A549 (cell line): ENCODE results near the gene PRKCZ. TPM values are rescaled to one million over a fixed set of nuclear protein-coding genes. Genes with fewer than 3 reads are reported as not detected.

Experiments
- ATAC-seq, 2 experiments: fragments of 200-7000 bp in 1 of 2; fragments of >200 bp in 1 of 2; cut with Nextera tagmentation in 1 of 2; cut with Tn5 transposase in 1 of 2; 3 replicates each; pipeline versions ENCODE4 v1.8.0 to v1.9.1; 2018 to 2020; ENCODE audit warnings: mild to moderate bottlenecking in 1 of 2, moderate library complexity in 1 of 2
- CTCF ChIA-PET: fragments of 300-600 bp; sonication (Branson Sonifier 250); formaldehyde crosslinking; extraction: SDS; loops from one replicate; lab custom pipeline; 2021; ENCODE audit warnings: antibody characterized with exemption, inconsistent platforms; lab: Yijun Ruan, JAX
- POLR2A ChIA-PET: fragments of 350-600 bp; formaldehyde crosslinking; extraction: SDS; loops from one replicate; lab custom pipeline; 2021; ENCODE audit warnings: antibody characterized with exemption, inconsistent platforms; lab: Yijun Ruan, JAX
- DNase-seq, 2 experiments: peaks; one replicate each; pipeline versions ENCODE4 v3.0.0 to v3.0.0-alpha.2; 2011 to 2016; ENCODE audit warnings: low read depth in 1 of 2, low spot score in 1 of 2
- FAIRE-seq: peaks from 2 replicates; lab custom pipeline; 2011; peaks lifted over from hg19 to GRCh38; lab: Jason Lieb, UNC
- H3K27ac ChIP-seq, 2 experiments: fragments of >200 bp; sonication (Bioruptor Twin); formaldehyde crosslinking; 3 replicates each; pipeline ENCODE4 v1.5.1; 2016 to 2017
- H3K4me1 ChIP-seq: fragments of >200 bp; sonication (Bioruptor Twin); formaldehyde crosslinking; 3 replicates; pipeline ENCODE4 v1.6.1; 2016
- H3K4me2 ChIP-seq: fragments of >200 bp; sonication (Bioruptor Twin); formaldehyde crosslinking; 3 replicates; pipeline ENCODE4 v1.6.1; 2016
- H3K4me3 ChIP-seq: fragments of >200 bp; sonication (Bioruptor Twin); formaldehyde crosslinking; 3 replicates; pipeline ENCODE4 v1.5.1; 2016
- H3K9me3 ChIP-seq: fragments of >200 bp; sonication (Bioruptor Twin); formaldehyde crosslinking; 3 replicates; pipeline ENCODE4 v1.6.1; 2016
- CBX8 ChIP-seq: fragments of 200-600 bp; sonication (generic); IDR thresholded peaks from 2 replicates; pipeline ENCODE4 v1.6.1; 2016
- CEBPB ChIP-seq, 2 experiments: fragments of >200 bp in 1 of 2; sonication (Bioruptor Twin) in 1 of 2; formaldehyde crosslinking in 1 of 2; IDR thresholded peaks; 2 replicates each; pipeline ENCODE4 v1.6.1; 2012 to 2016
- CHD2 ChIP-seq: fragments of 150-350 bp; IDR thresholded peaks from 2 replicates; pipeline ENCODE4 v1.6.1; 2014; ENCODE audit warnings: low read length; ENCODE audit not compliant: partially characterized antibody
- CHD4 ChIP-seq: fragments of 200-600 bp; sonication (generic); IDR thresholded peaks from 2 replicates; pipeline ENCODE4 v1.6.1; 2016; ENCODE audit warnings: antibody characterized with exemption, mild to moderate bottlenecking, borderline replicate concordance
- EHMT2 ChIP-seq: fragments of 200-600 bp; sonication (generic); IDR thresholded peaks from 2 replicates; pipeline ENCODE4 v1.6.1; 2016; ENCODE audit warnings: antibody characterized with exemption, low read depth, mild to moderate bottlenecking, moderate library complexity
- ESRRA ChIP-seq: fragments of 150-350 bp; IDR thresholded peaks from 2 replicates; pipeline ENCODE4 v1.6.1; 2014; ENCODE audit warnings: mild to moderate bottlenecking, low read length, borderline replicate concordance
- GATA3 ChIP-seq: IDR thresholded peaks from 2 replicates; pipeline ENCODE4 v1.6.1; 2012; ENCODE audit warnings: borderline replicate concordance
- HEYL ChIP-seq: fragments of 250-450 bp; sonication (Bioruptor Pico); IDR thresholded peaks from 2 replicates; pipeline ENCODE4 v1.8.0; 2021; ENCODE audit warnings: mild to moderate bottlenecking, moderate library complexity
- HOXB13 ChIP-seq: fragments of 250-450 bp; sonication (Bioruptor Pico); IDR thresholded peaks from 2 replicates; pipeline ENCODE4 v1.5.0; 2020; ENCODE audit warnings: low read depth, mild to moderate bottlenecking, moderate library complexity
- HOXB5 ChIP-seq: fragments of 250-450 bp; sonication (Bioruptor Pico); IDR thresholded peaks from 2 replicates; pipeline ENCODE4 v1.5.0; 2020; ENCODE audit warnings: mild to moderate bottlenecking, moderate library complexity
- JUN ChIP-seq, 2 experiments: fragments of >200 bp; sonication (Bioruptor Twin); formaldehyde crosslinking; IDR thresholded peaks; 2 replicates in 1 of 2; 3 replicates in 1 of 2; pipeline ENCODE4 v1.6.1; 2016 to 2017
- KDM5A ChIP-seq: fragments of 200-600 bp; sonication (generic); IDR thresholded peaks from 2 replicates; pipeline ENCODE4 v1.6.1; 2016; ENCODE audit warnings: antibody characterized with exemption, mild to moderate bottlenecking
- MAX ChIP-seq: IDR thresholded peaks from 2 replicates; pipeline ENCODE4 v1.6.1; 2012
- NPAS2 ChIP-seq: fragments of 250-450 bp; sonication (Bioruptor Pico); IDR thresholded peaks from 2 replicates; pipeline ENCODE4 v1.8.0; 2022; ENCODE audit warnings: mild to moderate bottlenecking, moderate library complexity, borderline replicate concordance
- POLR2A ChIP-seq: IDR thresholded peaks from 2 replicates; pipeline ENCODE4 v1.6.1; 2012; ENCODE audit warnings: mild to moderate bottlenecking, low read length
- RAD21 ChIP-seq, 2 experiments: fragments of >200 bp in 1 of 2; sonication (Bioruptor Twin) in 1 of 2; formaldehyde crosslinking in 1 of 2; IDR thresholded peaks in 1 of 2; conservative IDR thresholded peaks in 1 of 2; 2 replicates in 1 of 2; 3 replicates in 1 of 2; pipeline ENCODE4 v1.6.1; 2012 to 2018; ENCODE audit warnings: inconsistent platforms in 1 of 2
- RARB ChIP-seq: fragments of 250-450 bp; sonication (Bioruptor Pico); IDR thresholded peaks from 2 replicates; pipeline ENCODE4 v1.8.0; 2021; ENCODE audit warnings: mild to moderate bottlenecking, moderate library complexity
- RFX5 ChIP-seq: fragments of 450-650 bp; IDR thresholded peaks from 2 replicates; pipeline ENCODE4 v1.7.1; 2014; ENCODE audit warnings: antibody characterized with exemption, mild to moderate bottlenecking, moderate library complexity
- RNF2 ChIP-seq: fragments of 200-600 bp; sonication (generic); IDR thresholded peaks from 2 replicates; pipeline ENCODE4 v1.6.1; 2016; ENCODE audit warnings: low read depth, mild to moderate bottlenecking, antibody characterized with exemption, moderate library complexity, borderline replicate concordance
- SMC3 ChIP-seq: fragments of >200 bp; sonication (Bioruptor Twin); formaldehyde crosslinking; IDR thresholded peaks from 3 replicates; pipeline ENCODE4 v1.6.1; 2018; ENCODE audit warnings: inconsistent platforms
- SREBF2 ChIP-seq: fragments of 450-650 bp; IDR thresholded peaks from 2 replicates; pipeline ENCODE4 v1.6.1; 2014; ENCODE audit warnings: mild to moderate bottlenecking, moderate library complexity
- TFCP2L1 ChIP-seq: fragments of 250-450 bp; sonication (Bioruptor Pico); IDR thresholded peaks from 2 replicates; pipeline ENCODE4 v1.5.0; 2021; ENCODE audit warnings: mild to moderate bottlenecking
- TP53 ChIP-seq: fragments of 250-450 bp; sonication (Bioruptor Pico); IDR thresholded peaks from 2 replicates; pipeline ENCODE4 v1.5.0; 2021; ENCODE audit warnings: mild to moderate bottlenecking, moderate library complexity
- ZFP36 ChIP-seq: fragments of 450-650 bp; IDR thresholded peaks from 2 replicates; pipeline ENCODE4 v1.6.1; 2014; ENCODE audit warnings: borderline replicate concordance; ENCODE audit not compliant: partially characterized antibody
- ZSCAN20 ChIP-seq: fragments of 250-450 bp; sonication (Bioruptor Pico); IDR thresholded peaks from 2 replicates; pipeline ENCODE4 v1.8.0; 2022; ENCODE audit warnings: mild to moderate bottlenecking, moderate library complexity
- WGBS: methylation state at CpG from one replicate; pipeline ENCODE4 v1.1.6; 2017; ENCODE audit errors: missing lambda C conversion rate; 5-methylcytosine and 5-hydroxymethylcytosine counted together
- polyA plus RNA-seq, 4 experiments: library from polyadenylated mRNA; depleted of rRNA in 3 of 4; stranded (reverse); fragments of >200 nt; fragmentation: RNase III in 1 of 4; extraction: RNeasy Plus Mini Kit Qiagen cat#74134 plus additional on column Dnase treatment in 1 of 4; gene quantifications; 2 replicates in 3 of 4; 3 replicates in 1 of 4; pipeline ENCODE4 v1.2.3, GENCODE V29; 2011 to 2017
- TF ChIP-seq, protein P1 (sequence below): fragments of 250-450 bp; sonication (Bioruptor Pico); IDR thresholded peaks from 2 replicates; pipeline ENCODE4 v1.5.0; 2020; ENCODE audit warnings: low read depth, mild to moderate bottlenecking, moderate library complexity
- TF ChIP-seq, protein P2 (sequence below): IDR thresholded peaks from 2 replicates; pipeline ENCODE4 v1.6.1; 2012

Gene PRKCZ
- polyA plus RNA-seq, 2 of the 4 experiments (the other 2 are of a cell fraction) = 9.5 to 9.8 TPM

DNA sequence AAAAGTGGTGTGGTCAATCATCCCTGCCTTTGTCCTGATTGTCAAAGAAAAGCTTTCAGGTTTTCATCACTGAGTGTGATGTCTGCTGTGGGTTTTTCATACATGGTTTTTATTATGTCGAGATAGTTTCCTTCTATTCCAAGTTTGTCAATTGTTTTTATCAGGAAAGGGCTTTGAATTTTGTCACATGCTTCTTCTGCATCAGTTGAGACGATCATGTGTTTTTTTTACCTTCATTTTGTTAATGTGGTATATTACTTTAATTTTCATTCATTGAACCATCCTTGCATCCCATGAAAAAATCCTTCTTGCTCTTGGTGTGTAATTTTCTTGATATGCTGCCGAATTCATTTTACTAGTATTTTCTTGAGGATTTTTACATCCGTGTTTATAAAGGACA is 15.5 kb downstream of the PRKCZ start:
- Histone ChIP-seq H3K27ac (no peak overlapping the region), H3K9me3 (peaks cover 15% of the 10 kb centered on the region), H3K4me1 (no peaks in the 10 kb centered on the region), H3K4me3 (no peak overlapping the region), H3K4me2 (no peak overlapping the region)
- ChIA-PET POLR2A (no interaction called here), CTCF (no interaction called here)
- ATAC-seq (no peak), FAIRE-seq (no peak), DNase-seq (no peak)
- 93% methylated on average over 4 of the region's 4 CpGs for WGBS
- TF ChIP-seq, protein P1, sequence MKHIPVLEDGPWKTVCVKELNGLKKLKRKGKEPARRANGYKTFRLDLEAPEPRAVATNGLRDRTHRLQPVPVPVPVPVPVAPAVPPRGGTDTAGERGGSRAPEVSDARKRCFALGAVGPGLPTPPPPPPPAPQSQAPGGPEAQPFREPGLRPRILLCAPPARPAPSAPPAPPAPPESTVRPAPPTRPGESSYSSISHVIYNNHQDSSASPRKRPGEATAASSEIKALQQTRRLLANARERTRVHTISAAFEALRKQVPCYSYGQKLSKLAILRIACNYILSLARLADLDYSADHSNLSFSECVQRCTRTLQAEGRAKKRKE = no peak
- no peak for TF ChIP-seq SMC3
- no peak for TF ChIP-seq KDM5A
- TF ChIP-seq HOXB5 = no peak
- no peak for TF ChIP-seq POLR2A
- no peak for TF ChIP-seq SREBF2
- TF ChIP-seq TP53 (CRISPR knock-in tag) = no peak
- no peak for TF ChIP-seq RFX5
- TF ChIP-seq TFCP2L1 (CRISPR knock-in tag) = no peak
- TF ChIP-seq HEYL (CRISPR knock-in tag) = no peak
- TF ChIP-seq, protein P2, sequence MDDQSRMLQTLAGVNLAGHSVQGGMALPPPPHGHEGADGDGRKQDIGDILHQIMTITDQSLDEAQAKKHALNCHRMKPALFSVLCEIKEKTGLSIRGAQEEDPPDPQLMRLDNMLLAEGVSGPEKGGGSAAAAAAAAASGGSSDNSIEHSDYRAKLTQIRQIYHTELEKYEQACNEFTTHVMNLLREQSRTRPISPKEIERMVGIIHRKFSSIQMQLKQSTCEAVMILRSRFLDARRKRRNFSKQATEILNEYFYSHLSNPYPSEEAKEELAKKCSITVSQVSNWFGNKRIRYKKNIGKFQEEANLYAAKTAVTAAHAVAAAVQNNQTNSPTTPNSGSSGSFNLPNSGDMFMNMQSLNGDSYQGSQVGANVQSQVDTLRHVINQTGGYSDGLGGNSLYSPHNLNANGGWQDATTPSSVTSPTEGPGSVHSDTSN = no peak
- TF ChIP-seq CBX8 = no peak
- TF ChIP-seq ESRRA = no peak
- no peak for TF ChIP-seq HOXB13 (CRISPR knock-in tag)
- no peak for TF ChIP-seq CEBPB (IDR thresholded peaks at IDR 0.05)

DNA sequence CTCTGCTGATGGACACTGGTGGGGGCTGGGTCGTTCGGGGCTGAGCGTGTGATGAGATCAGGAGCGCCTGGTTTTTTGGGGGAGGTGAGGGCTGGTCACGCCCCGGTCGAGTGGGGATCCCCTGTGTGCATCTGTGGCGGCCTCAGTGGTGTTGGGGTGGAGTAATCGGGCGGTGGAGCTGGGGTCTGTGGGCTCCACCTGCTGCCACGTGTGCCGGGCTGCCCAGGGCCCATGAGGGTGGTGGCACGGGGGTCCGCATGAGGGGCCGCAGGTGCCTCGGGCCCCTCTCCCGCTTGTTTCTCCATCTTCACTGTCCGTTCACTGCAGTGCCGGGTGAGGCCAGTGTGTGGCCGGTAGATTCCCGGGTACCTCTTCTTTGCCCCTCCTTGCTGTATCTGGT is 17.2 kb downstream of the PRKCZ start:
- no peak overlapping the region for H3K27ac ChIP-seq
- POLR2A ChIA-PET = no interaction called here
- no peak overlapping the region for H3K4me3 ChIP-seq
- ATAC-seq = no peak
- TF ChIP-seq RAD21 (conservative IDR thresholded peaks at IDR 0.05 in 1 of 2, IDR thresholded peaks at IDR 0.05 in 1 of 2) = no peak
- TF ChIP-seq CHD4 = no peak
- no peak for TF ChIP-seq NPAS2 (CRISPR knock-in tag)
- no peak for TF ChIP-seq EHMT2
- TF ChIP-seq ZSCAN20 (CRISPR knock-in tag) = no peak
- no peak for TF ChIP-seq ZFP36
- TF ChIP-seq HOXB5 = no peak
- TF ChIP-seq JUN (IDR thresholded peaks at IDR 0.05) = no peak
- no peak for TF ChIP-seq CHD2
- TF ChIP-seq RARB (CRISPR knock-in tag) = no peak
- TF ChIP-seq RNF2 = no peak
- no peak for TF ChIP-seq MAX
- no peak for TF ChIP-seq GATA3
- TF ChIP-seq, protein P2 = no peak
- no peak for TF ChIP-seq TFCP2L1 (CRISPR knock-in tag)
- 92% methylated on average over 9 of the region's 21 CpGs for WGBS
- no peaks in the 10 kb centered on the region for H3K4me1 ChIP-seq
- CTCF ChIA-PET = interaction anchor here (0.6 to 0.8 kb wide), 2 partner anchors 9 to 107 kb away, joined by 3 read pairs; no protein-coding TSS in a partner anchor
- no peak for FAIRE-seq
- no peak overlapping the region for H3K4me2 ChIP-seq
- H3K9me3 ChIP-seq = peaks cover 15% of the 10 kb centered on the region
- no peak for DNase-seq
